Measurements from ENCODE around the gene EFNA5.

Gene EFNA5

GRCh38 chr5:107365320-107366109, 305.2 kb downstream of the EFNA5 start:
- no peak for ATAC-seq
- TF ChIP-seq TCF4 (CRISPR knock-in tag; IDR thresholded peaks at IDR 0.05; ENCODE audit: borderline replicate concordance), result no peak
- TF ChIP-seq ZNF565 (CRISPR knock-in tag; conservative IDR thresholded peaks at IDR 0.05; ENCODE audit: low read depth), result no peak
- no peak for TF ChIP-seq ARNTL (CRISPR knock-in tag; IDR thresholded peaks at IDR 0.05; ENCODE audit: borderline replicate concordance, low read depth)
- TF ChIP-seq ZC3H10 (CRISPR knock-in tag; IDR thresholded peaks at IDR 0.05), result no peak
- no peak for TF ChIP-seq PATZ1 (CRISPR knock-in tag; IDR thresholded peaks at IDR 0.05; ENCODE audit: borderline replicate concordance)
- no peak for TF ChIP-seq ZNF70 (CRISPR knock-in tag; IDR thresholded peaks at IDR 0.05)
- TF ChIP-seq ISL1 (CRISPR knock-in tag; IDR thresholded peaks at IDR 0.05), result no peak
- TF ChIP-seq ZFP30 (CRISPR knock-in tag; IDR thresholded peaks at IDR 0.05), result no peak
- no peak for TF ChIP-seq OSR1 (CRISPR knock-in tag; IDR thresholded peaks at IDR 0.05)

- no peak for TF ChIP-seq OSR1 (CRISPR knock-in tag; IDR thresholded peaks at IDR 0.05)
- ATAC-seq, result no peak
Observed at GRCh38 chr5:107364443-107365319, 306.1 kb downstream of the EFNA5 start.

GRCh38 chr5:107363768-107364167, 307.0 kb downstream of the EFNA5 start:
- no peak for ATAC-seq
- TF ChIP-seq GLIS3 (CRISPR knock-in tag; IDR thresholded peaks at IDR 0.05), result no peak
- no peak for TF ChIP-seq ZNF565 (CRISPR knock-in tag; conservative IDR thresholded peaks at IDR 0.05; ENCODE audit: low read depth)
- TF ChIP-seq ZFP30 (CRISPR knock-in tag; IDR thresholded peaks at IDR 0.05), result no peak
- TF ChIP-seq ZNF70 (CRISPR knock-in tag; IDR thresholded peaks at IDR 0.05), result no peak
- TF ChIP-seq RARB (CRISPR knock-in tag; IDR thresholded peaks at IDR 0.05), result no peak
- TF ChIP-seq BACH2 (CRISPR knock-in tag; IDR thresholded peaks at IDR 0.05; ENCODE audit: borderline replicate concordance), result no peak
- no peak for TF ChIP-seq CSDC2 (CRISPR knock-in tag; IDR thresholded peaks at IDR 0.05)
- no peak for TF ChIP-seq TCF4 (CRISPR knock-in tag; IDR thresholded peaks at IDR 0.05; ENCODE audit: borderline replicate concordance)
- no peak for TF ChIP-seq ARNTL (CRISPR knock-in tag; IDR thresholded peaks at IDR 0.05; ENCODE audit: borderline replicate concordance, low read depth)
- TF ChIP-seq ESRRG (CRISPR knock-in tag; IDR thresholded peaks at IDR 0.05), result no peak
- no peak for TF ChIP-seq OSR1 (CRISPR knock-in tag; IDR thresholded peaks at IDR 0.05)
- TF ChIP-seq PATZ1 (CRISPR knock-in tag; IDR thresholded peaks at IDR 0.05; ENCODE audit: borderline replicate concordance), result no peak
- no peak for TF ChIP-seq POU6F1 (CRISPR knock-in tag; IDR thresholded peaks at IDR 0.05; ENCODE audit: borderline replicate concordance, low read depth)
- TF ChIP-seq PPARA (CRISPR knock-in tag; IDR thresholded peaks at IDR 0.05; ENCODE audit: borderline replicate concordance), result no peak

GRCh38 chr5:107361945-107362344, 308.8 kb downstream of the EFNA5 start:
- no peak for ATAC-seq
- TF ChIP-seq TSHZ2 (CRISPR knock-in tag; IDR thresholded peaks at IDR 0.05) (no peak), ZNF8 (CRISPR knock-in tag; IDR thresholded peaks at IDR 0.05) (no peak)
